B cell (primary cell): ENCODE data around the gene ICE2.

Source experiments
- EZH2 ChIP-seq: IDR thresholded peaks from 2 replicates; pipeline ENCODE4 v1.6.1; 2012; ENCODE audit warnings: borderline replicate concordance, low read depth, mild to moderate bottlenecking, moderate library complexity, low read length; ENCODE audit not compliant: insufficient read depth, poor library complexity, severe bottlenecking
- TF ChIP-seq, protein P1 (sequence below): fragments of 200-600 bp; IDR thresholded peaks from one replicate; pipeline ENCODE4 v1.8.0; 2022; ENCODE audit warnings: antibody characterized with exemption, mild to moderate bottlenecking

DNA sequence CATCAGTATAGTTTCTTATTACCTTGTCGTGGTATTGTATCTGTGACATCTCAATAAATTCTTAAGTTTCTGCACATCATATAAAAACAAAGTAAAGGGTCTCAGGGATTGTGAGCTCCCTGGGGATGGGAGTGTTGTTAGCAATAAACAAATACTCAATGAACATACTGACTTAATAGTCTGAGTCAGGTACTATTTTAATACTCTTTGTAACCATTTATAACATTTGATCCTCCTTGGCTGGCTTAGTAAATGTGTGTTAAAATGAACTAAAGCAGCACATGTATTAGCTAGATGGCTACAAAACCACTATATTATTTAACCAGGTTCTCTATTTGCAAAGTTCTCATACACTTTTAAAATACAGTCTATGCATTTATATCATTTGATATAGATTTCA is 1.8 kb downstream of the ICE2 start:
- TF ChIP-seq, protein P1, sequence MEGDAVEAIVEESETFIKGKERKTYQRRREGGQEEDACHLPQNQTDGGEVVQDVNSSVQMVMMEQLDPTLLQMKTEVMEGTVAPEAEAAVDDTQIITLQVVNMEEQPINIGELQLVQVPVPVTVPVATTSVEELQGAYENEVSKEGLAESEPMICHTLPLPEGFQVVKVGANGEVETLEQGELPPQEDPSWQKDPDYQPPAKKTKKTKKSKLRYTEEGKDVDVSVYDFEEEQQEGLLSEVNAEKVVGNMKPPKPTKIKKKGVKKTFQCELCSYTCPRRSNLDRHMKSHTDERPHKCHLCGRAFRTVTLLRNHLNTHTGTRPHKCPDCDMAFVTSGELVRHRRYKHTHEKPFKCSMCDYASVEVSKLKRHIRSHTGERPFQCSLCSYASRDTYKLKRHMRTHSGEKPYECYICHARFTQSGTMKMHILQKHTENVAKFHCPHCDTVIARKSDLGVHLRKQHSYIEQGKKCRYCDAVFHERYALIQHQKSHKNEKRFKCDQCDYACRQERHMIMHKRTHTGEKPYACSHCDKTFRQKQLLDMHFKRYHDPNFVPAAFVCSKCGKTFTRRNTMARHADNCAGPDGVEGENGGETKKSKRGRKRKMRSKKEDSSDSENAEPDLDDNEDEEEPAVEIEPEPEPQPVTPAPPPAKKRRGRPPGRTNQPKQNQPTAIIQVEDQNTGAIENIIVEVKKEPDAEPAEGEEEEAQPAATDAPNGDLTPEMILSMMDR = no peak
- TF ChIP-seq EZH2 = no peak
